Stomach (tissue), 4 donors: Measurements from ENCODE around the gene ARRB1.

ENCODE experiments used
- CTCF ChIP-seq, 7 experiments: fragments of 450-650 bp in 4 of 7; fragments of 200-600 bp in 3 of 7; sonication (generic) in 3 of 7; IDR thresholded peaks; one replicate each; pipeline ENCODE4 v1.5.1; 2016 to 2019; ENCODE audit warnings: antibody characterized with exemption in 7 of 7, control low read depth in 2 of 7, mild to moderate bottlenecking in 1 of 7
- POLR2A ChIP-seq, 4 donors: fragments of 450-650 bp; IDR thresholded peaks; one replicate each; pipeline ENCODE4 v1.6.1; 2016; ENCODE audit warnings: antibody characterized with exemption in 4 of 4, control low read depth in 2 of 4, mild to moderate bottlenecking in 1 of 4, moderate library complexity in 1 of 4

DNA sequence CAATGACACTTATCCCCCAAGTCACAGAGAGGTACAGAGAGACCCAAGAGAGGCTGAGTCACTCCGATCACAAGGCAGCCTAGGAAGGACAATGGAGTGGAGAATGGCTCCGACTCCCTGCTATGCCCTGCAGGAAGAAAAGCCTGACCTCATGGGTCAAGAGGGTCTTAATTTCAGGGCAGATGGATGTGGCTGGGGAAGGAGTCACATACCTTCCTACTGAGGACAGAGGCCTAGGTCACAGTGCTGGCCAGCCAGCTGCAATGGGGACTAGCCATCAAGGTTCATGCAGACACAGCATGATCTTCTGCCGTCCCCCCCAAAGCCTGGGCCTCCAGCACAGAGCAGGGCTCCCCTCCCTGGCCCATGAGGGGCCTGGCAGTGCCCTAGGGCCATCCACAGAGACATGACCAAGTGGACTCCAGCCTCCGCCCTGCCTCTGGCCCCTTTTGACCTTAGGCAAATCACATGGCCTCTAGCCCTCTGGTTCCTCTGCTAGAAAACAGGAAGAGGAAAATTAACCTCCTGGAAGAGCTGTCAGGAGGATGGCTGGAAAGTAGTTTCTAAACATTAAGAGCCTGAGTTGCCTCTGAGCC lies 1.8 kb downstream of the ARRB1 start:
- TF ChIP-seq POLR2A (IDR thresholded peaks at IDR 0.05) (no peak), CTCF (IDR thresholded peaks at IDR 0.05) (no peak)
